GM19099 (cell line): ENCODE data around the gene NCAPD2.

ENCODE experiments used
- POLR2A ChIP-seq: IDR thresholded peaks from 3 replicates; pipeline ENCODE4 v1.6.1; 2011; ENCODE audit warnings: low read depth; ENCODE audit not compliant: insufficient read length; ENCODE audit errors: extremely low read depth

NCAPD2 gene

DNA sequence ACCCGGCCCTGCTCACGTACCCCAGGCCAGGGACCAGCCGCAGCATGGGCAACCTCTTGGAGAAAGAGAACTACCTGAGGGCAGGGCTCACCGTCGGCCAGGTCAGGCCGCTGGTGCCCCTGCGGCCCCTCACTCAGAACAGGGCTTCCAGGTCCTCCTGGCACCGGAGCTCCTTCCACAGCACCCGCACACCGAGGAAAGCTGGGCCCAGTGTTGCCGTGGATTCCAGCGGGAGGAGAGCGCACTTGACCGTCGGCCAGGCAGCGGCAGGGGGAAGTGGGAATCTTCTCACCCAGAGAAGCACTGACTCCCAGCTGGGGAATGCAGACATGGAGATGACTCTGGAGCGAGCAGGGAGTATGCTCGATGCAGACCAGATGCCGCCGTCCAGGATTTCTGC is 15.5 kb upstream of the NCAPD2 start:
- TF ChIP-seq POLR2A: no peak

DNA sequence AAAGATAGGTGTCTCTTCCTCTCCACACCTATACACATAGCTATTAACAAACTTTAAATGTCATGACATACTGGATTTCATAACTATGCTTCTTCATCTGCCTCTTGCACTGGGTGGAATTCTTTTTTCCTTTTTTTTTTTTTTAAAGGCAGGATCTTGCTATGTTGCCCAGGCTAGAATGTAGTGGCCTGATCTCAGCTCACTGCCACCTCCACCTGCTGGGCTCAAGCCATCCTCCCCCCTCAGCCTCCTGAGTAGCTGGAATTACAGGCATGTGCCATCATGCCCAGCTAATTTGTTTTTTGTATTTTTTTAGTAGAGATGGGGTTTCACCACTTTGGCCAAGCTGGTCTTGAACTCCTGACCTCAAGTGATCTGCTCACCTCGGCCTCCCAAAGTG is 5.7 kb upstream of the NCAPD2 start:
- no peak for TF ChIP-seq POLR2A

DNA sequence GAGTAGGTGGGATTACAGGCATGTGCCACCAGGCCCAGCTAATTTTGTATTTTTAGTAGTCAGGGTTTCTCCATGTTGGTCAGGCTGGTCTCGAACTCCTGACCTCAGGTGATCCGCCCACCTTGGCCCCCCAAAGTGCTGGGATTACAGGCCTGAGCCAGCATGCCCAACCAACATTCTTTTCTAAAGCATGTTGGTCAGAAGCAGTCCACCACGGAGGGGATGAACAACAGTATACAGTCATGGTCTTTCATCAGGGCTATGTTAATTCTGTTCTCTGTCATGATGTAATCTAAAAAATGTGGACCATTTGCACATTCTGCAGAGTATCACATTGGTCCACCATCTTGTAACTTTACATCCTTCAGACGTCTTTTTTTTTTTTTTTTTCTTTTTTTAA is 4.5 kb upstream of the NCAPD2 start:
- no peak for TF ChIP-seq POLR2A

DNA sequence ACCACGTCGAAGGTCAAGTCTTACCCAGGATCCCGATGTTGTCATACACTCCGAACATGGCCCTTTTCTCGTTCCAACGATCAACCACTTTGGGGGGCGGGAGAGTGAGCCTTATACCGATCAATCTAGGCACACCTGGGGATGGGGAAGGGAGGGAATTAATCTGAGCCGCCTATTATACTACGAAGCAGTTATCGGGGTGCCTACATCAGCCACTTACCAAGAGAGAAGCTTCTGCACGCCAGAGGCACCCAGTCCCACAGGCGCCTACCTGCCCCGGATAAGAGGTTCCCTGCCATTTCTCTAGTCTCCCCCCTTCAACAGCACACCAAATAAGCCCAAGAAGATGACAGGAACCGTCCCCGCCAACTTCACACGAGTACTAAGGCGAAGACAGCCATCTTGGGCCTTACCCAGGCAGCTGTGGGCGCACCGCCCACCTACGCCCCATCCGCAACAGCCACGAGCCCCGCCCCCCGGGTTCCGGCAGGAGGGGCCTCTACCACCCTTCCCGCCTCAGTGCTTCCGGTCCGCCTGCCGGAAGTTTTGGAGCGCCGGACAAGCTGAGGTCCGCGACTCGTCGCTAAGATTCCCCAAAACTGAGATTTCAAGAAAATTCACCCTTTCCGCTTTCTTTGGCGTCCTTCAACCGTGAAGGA is 935 bp upstream of the NCAPD2 start, which contains the start of gene MRPL51:
Gene MRPL51, minus strand, starts transcription at position 425 of the 659 bp plus-strand sequence. Its CDS starts 126 bp downstream, at position 299.
- TF ChIP-seq POLR2A: peak; percentile 86

DNA sequence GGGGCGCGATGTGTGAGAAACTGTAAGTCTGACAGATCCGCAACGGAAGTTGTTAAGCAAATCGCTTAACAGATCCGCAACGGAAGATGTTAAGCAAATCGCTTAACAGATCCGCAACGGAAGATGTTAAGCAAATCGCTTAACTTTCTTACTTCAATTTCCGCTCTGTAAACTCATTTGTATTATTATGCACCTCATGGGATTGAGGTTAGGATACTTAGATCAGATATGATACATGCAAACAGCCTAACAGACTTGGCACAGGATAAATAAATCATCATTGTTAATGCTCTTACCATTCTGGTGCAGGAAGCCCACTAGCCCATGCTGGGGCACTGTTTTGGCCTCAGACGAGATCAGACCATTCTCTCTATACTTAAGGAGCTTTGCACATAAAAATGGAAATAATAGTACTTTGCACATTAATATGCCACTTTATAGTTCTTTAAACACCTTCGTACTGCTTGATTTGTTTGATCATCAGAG is 399 bp downstream of the NCAPD2 start:
- TF ChIP-seq POLR2A: no peak

DNA sequence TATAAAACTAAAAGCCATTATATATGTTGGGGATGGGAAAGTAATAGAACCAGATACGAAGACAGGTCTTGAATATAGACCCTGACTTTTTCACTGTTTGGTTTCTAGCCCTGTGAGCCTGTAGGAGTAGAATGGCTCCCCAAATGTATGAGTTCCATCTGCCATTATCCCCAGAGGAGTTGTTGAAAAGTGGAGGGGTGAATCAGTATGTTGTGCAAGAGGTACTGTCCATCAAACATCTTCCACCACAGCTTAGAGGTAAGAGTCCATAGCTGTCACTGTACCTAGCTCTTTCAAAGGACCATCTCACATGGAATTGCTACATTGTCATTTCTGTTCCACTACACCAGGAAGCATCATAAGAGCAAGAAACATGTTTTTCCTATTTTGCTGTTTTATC is 1.1 kb downstream of the NCAPD2 start:
- no peak for TF ChIP-seq POLR2A

DNA sequence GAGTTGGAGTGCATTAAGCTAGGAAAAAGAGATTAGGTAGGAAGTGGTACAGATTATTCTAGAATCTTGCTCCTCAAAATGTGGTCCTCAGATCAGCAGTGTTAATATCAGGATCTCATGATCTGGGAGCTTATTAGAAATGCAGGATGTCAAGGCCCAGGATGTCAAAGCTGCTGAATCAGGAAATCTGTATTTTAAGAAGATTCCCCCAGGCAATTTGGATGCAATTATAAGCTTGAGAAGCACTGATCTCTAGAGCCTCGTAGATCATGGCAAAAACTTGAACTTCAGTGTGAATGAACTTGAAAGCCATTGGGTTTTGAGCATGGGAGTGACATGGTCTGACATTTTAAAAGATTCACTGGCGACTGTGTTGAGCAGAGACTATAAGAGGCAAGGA is 6.6 kb downstream of the NCAPD2 start:
- TF ChIP-seq POLR2A: no peak

DNA sequence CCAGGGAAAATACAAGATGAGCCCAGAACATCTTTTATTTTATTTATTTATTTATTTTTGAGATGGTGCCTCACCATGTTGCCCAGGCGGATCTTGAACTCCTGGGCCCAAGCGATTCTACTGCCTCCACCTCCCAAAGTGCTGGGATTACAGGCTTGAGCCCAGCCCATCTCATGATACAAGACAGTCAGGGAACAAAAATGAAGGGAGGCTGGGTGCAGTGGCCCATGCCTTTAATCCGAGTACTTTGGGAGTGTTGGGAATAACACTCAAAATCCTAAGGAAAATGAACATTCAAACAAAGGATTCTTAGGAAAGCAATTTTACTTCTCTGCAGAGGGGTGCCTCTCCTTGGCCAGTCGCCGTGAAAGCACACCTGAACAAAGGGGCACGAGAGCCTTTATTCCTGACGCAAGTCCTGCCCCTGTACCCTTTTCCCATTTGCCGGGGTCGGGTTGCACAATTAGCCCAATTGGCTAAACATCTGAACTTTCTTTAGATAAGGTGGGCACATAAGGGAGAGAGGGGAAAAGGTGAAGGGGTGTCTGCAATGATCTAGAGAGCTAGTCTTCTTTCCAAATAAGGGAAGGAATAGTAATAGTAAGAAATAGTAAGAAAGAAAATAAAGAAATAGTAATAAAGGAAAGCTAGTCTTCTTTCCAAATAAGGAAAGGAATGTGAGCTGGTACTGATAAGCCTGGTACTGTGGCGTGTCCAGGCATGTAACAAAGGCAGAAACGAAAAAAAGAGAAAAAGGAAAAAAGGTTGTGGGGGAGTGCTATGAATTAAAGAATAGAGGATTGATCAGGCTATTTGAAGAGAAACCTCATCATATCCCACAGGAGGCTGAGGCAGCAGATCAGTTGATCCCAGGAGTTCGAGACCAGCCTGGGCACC is 13.4 kb downstream of the NCAPD2 start:
- no peak for TF ChIP-seq POLR2A

DNA sequence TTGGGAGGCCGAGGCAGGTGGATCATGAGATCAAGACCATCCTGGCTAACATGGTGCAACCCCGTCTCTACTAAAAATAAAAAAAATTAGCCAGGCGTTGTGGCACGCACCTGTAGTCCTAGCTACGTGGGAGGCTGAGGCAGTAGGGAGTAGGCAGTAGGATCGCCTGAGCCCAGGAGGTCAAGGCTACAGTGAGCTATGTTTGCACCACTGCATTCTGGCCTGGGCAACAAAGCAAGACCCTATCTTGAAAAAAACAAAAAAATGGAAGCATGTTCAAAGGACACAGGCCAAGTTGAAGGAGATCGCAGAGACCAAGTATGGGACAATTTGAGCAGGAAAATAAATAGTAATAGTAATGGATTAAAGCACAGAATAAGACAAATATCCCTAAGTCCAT is 14.2 kb downstream of the NCAPD2 start:
- TF ChIP-seq POLR2A: no peak

DNA sequence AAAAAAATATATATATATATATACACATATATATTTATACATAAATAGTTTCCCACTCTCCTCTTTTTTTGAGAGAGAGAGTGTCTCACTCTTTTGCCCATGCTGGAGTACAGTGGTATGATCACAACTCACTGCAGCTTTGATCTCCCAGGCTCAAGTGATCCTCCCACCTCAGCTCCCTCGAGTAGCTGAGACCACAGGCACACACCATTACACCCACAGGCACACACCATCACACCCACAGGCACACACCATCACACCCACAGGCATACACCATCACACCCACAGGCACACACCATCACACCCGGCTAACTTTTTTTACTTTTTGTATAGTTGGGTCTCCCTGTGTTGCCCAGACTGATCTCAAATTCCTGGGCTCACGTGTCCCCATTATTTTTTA is 26.3 kb downstream of the NCAPD2 start:
- TF ChIP-seq POLR2A: no peak

DNA sequence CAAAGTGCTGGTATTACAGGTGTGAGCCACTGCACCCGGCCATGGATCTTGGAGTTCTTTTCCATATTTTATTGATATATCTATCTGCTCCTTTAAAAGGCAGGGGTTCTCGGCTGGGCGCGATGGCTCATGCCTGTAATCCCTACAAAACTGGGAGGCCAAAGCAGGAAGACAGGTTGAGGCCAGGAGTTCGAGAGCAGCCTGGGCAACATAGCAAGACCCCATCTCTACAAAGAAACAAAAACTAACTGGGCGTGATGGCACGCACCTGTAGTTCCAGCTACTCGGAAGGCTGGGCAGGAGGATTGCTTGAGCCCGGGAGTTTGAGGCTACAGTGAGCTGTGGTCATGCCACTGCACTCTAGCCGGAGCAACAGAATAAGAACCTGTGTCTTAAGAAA is 28.3 kb downstream of the NCAPD2 start:
- TF ChIP-seq POLR2A: no peak

DNA sequence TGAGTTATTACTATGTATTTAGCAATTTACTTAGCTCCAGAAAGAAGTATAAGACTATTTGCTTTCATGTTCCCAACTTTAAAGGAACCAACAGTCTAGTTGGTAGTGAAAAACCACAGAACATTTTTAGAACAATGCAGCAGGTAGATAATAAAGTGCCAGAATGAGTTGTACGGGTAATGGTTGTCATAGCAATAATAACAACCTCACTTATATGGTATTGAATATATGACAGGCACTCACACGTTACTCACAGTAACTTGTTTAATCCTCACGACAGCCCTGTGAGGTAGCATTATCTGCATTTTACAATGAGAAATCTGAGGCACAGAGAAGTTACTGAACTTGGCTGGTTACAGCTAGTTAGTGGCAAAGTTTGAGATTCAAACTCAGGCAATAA is 29.8 kb downstream of the NCAPD2 start:
- no peak for TF ChIP-seq POLR2A

DNA sequence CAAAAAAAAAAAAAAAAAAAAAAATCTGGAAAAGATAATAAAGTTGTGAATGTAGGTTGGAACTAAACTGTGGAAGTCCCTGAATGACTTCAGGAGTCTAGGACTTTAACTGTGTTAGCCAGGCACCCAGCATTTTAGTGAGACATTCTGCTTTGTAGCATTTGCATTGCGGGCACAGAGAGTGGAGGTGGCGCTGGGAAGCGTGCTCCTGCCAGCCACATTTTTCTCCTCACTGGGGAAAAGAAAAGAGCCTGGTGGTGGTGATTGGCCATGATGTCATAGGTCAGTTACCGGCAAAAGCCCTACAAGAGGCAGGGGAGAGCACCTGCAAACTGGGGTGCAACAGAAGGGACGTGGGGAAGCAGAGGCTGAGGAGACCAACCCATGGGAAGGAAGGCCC is 30.7 kb downstream of the NCAPD2 start:
- no peak for TF ChIP-seq POLR2A

DNA sequence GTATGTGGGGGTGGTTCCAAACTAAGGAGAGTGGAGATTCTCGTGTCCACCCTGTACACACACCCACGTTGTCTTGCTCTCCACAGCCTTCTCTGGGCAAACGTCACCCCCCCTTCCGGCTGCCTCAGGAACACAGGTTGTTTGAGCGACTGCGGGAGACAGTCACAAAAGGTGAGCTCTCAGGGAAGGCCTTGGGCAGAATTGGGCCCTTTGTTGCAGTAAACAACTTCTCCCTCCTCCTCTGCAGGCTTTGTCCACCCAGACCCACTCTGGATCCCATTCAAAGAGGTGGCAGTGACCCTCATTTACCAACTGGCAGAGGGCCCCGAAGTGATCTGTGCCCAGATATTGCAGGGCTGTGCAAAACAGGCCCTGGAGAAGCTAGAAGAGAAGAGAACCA is 32.3 kb downstream of the NCAPD2 start:
- TF ChIP-seq POLR2A: no peak

DNA sequence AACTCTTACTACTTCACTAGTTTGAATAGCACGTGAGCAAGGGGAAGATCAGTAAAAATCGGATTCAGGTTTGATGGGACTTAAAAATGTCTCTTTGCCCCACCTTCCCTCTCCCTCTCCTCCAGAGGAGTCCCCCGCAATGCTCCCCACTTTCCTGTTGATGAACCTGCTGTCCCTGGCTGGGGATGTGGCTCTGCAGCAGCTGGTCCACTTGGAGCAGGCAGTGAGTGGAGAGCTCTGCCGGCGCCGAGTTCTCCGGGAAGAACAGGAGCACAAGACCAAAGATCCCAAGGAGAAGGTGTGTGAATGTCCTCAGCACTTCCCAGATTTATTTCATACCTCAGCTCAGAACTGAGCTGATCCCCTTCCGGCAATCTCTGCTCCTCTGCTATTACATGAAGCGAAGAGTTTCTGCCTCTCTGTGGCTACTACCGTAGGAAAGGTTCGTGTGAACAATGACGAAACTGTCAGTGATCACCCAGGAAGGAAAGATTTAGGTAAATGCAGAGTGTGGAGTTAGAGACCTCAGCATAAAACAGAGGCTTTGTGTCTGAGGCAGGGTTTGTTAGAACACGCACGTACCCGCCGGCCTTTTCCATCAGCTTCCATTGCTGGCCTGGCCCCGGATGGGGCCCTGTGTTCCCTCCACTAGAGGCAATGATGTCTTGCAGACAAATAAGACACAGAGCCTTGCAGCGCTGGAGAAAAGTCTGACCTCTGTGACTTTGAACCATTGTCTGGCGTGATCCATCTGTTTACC is 33.0 kb downstream of the NCAPD2 start:
- no peak for TF ChIP-seq POLR2A
